AG09309 (cell line): ENCODE data around the gene C11orf65.
"Not testable (repeated sequence)": the region's sequence is repeated elsewhere in the genome, so short reads cannot be mapped to it uniquely, and the experiment has no call there.

ENCODE experiments used
- DNase-seq: peaks from one replicate; pipeline ENCODE4 v3.0.0-alpha.2; 2010; ENCODE audit warnings: low read depth
- H3K4me3 ChIP-seq: 2 replicates; pipeline ENCODE4 v1.5.1; 2011; ENCODE audit warnings: mild to moderate bottlenecking, low read depth, low read length, moderate library complexity; ENCODE audit not compliant: control insufficient read depth
- CTCF ChIP-seq: IDR thresholded peaks from 2 replicates; pipeline ENCODE4 v1.5.1; 2011; ENCODE audit warnings: mild to moderate bottlenecking, low read depth, low read length, inconsistent platforms; ENCODE audit not compliant: insufficient read depth, control insufficient read depth; ENCODE audit errors: missing control alignments

C11orf65 gene

DNA sequence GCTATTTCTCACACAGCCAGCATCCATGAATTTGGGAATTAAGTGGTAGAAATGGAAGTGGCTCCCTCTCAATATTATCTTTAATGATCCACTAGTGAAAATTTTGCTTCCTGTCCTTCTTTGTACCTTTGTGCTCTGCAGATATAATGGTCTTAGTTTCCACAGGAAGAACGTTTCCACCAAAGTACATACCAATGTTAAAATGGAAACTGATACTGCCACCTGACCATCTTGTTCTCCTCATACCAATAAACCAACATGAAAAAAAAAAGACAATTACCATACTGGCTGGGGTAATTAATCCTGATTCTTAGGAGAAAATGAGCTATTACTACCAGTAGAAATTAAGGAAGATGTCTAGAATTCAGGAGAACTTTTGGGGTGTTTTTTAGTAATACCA, 32.3 kb downstream of the C11orf65 start:
- no peak for DNase-seq
- TF ChIP-seq CTCF: no peak
- H3K4me3 ChIP-seq: no peak overlapping the region

GRCh38 chr11:108432783-108433182, 34.5 kb downstream of the C11orf65 start:
- H3K4me3 ChIP-seq: no peak overlapping the region
- DNase-seq: no peak
- no peak for TF ChIP-seq CTCF

- no peak overlapping the region for H3K4me3 ChIP-seq
- DNase-seq: no peak
- no peak for TF ChIP-seq CTCF
These were observed 35.3 kb downstream of the C11orf65 start for GRCh38 chr11:108431997-108432396.

GRCh38 chr11:108431370-108431769, 36.0 kb downstream of the C11orf65 start:
- no peak for TF ChIP-seq CTCF
- DNase-seq: no peak
- H3K4me3 ChIP-seq: no peak overlapping the region

- DNase-seq, H3K4me3 ChIP-seq: not testable (repeated sequence)
- TF ChIP-seq CTCF: peak; percentile 39
These were observed 49.8 kb downstream of the C11orf65 start for GRCh38 chr11:108417551-108417950.

GRCh38 chr11:108414958-108415357, 52.4 kb downstream of the C11orf65 start:
- no peak for TF ChIP-seq CTCF
- no peak overlapping the region for H3K4me3 ChIP-seq
- no peak for DNase-seq

DNA sequence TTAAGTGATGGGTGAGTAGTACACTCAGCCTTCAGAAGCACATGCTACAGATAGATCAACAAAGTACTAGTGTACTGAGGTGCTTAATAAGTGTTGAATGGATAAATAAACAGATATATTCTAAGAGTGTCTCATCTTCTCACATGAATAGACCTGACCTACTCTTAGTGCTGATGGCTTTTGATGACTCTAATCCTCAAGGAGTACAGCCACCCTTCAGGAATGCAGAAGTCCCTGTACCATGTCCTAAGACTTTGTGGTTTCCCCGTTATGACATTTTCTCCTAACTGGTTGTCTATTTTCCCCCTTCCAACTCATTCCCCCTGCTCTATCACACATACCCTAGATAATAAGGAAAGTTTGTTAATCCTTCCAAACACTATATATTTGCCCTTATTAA, 61.6 kb downstream of the C11orf65 start:
- TF ChIP-seq CTCF: no peak
- DNase-seq: no peak
- H3K4me3 ChIP-seq: no peak overlapping the region
